ACHN (cell line): ENCODE measurements around the gene ARFGAP1.

Source experiments
- DNase-seq: peaks from one replicate; pipeline ENCODE4 v3.0.0-alpha.2; 2015
- in situ Hi-C: cut with HindIII; loops from 2 replicates; pipeline ENCODE4 v1.10.0; 2017; ENCODE audit warnings: low sequenced_read_pairs, low pct_ligation_motif_present, low pct_unique_long_range_greater_than_20kb

ARFGAP1 gene

GRCh38 chr20:63272105-63273058 is at the start of gene ARFGAP1:
TSS of gene ARFGAP1 (plus strand) at chr20:63272813. CDS start at chr20:63275581, 2,768 bp downstream.
- in situ Hi-C loops, result no loop called here
- peak; percentile 80 for DNase-seq

- in situ Hi-C loops, result loop anchor here (5.0 kb wide), 1 partner anchor 54 kb away; no protein-coding TSS in a partner anchor
- DNase-seq, result peak; percentile 51
Measured at GRCh38 chr20:63223121-63223825, 49.3 kb upstream of the ARFGAP1 start.

GRCh38 chr20:63223826-63224207 is 48.8 kb upstream of the ARFGAP1 start:
- in situ Hi-C loops, result loop anchor here (5.0 kb wide), 1 partner anchor 53 kb away; no protein-coding TSS in a partner anchor

DNA sequence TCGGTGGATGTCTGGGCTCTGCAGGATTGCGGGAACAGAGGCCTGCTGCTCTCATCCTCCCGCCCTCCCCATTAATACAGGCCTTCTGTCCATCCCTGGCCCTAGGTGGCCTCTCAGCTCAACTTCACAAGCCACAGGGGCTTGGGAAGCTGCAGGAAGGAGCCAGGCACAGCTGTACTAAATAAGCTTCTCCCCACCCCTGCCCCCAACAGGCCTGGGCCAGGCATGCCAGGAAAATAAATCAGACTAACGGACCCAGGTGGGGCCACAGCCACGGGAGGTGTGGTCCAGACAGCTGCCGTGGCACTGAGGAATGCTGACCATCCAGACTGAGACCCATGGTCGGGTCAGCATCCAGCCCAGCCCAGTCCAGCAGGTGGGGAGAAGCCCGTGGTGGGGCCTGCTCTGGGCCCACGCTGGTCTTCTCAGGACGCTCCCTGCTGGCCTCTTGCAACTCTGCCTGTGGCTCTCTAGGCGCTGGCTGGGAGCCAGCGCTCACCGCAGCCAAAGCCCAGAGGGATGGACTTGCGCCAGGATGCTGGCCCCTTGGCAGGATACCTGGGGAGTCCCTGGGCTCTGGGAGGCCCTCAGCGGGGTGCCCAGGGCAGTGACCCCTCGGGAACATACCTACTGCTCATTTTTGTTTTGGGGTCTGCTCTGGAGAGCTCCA is 48.1 kb upstream of the ARFGAP1 start:
- in situ Hi-C loops, result loop anchor here (5.0 kb wide), 1 partner anchor 53 kb away; no protein-coding TSS in a partner anchor
- DNase-seq, result peak; percentile 82

More at GRCh38 chr20:63223826-63224207, 48.8 kb upstream of the ARFGAP1 start:
- DNase-seq, result no peak

DNA sequence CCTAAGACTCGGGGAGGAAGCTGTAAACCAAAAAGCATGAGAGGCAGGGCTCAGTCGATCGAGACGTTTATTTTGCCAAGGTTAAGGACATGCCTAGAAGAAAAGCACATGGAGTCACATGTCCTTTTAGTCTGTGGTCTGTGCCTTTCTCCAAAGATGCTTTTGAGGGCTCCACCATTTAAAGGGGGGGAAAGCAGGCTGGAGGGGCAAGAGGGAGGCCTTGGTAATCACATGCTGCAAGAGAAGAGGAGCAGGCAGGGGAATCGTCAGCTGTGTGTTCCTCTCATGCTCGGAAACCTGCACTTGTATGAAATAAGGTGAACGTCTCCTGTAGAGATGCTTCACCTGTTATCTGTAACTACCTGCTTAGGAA is 47.5 kb upstream of the ARFGAP1 start:
- in situ Hi-C loops, result no loop called here

GRCh38 chr20:63226042-63226943 is 46.3 kb upstream of the ARFGAP1 start:
- in situ Hi-C loops, result no loop called here
- DNase-seq, result no peak

More for the DNA sequence above, 47.5 kb upstream of the ARFGAP1 start:
- DNase-seq, result no peak

DNA sequence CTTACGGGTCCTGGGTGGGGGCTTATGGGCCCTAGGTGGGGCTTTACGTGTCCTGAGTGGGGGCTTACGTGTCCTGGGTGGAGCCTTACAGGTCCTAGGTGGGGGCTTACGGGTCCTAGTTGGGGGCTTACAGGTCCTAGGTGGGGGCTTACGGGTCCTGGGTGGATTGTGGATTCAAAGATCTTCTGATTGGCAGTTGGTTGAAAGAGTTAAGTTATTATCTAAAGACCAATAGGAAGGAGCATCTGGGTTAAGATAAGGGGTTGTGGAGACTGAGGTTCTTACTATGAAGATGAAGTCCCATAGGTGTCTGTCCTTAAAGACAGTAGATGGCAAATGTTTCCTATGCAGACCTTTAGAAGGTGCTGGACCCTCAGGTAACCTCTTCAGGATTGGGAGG is 45.4 kb upstream of the ARFGAP1 start:
- no peak for DNase-seq
- in situ Hi-C loops, result no loop called here

- in situ Hi-C loops, result no loop called here
- no peak for DNase-seq
Measured at GRCh38 chr20:63228806-63229205, 43.8 kb upstream of the ARFGAP1 start.

DNA sequence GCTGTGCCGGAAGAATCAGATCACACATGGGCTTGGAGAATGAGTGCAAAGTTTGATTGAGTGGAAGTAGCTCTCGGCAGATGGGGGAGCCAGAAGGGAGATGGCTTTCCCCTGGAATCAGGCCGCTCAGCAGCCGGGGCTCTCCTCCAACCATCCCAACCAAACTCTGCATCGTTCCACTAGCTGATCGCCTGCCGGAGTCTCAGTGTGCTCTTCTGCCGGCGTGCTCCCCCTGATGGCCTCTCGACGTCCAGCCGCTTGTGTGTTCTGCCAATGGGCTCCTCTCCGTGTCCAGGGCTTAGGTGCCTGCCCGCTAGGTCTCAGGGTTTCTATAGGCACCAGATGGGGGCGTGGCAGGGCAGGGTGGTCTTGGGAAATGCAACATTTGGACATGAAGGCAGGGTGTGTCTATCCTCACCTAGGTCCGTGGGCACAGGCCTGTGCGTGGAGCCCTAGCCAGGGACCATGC is 41.8 kb upstream of the ARFGAP1 start:
- in situ Hi-C loops, result no loop called here
- no peak for DNase-seq

GRCh38 chr20:63232235-63233060 is 40.2 kb upstream of the ARFGAP1 start:
- DNase-seq, result peak; percentile 94
- in situ Hi-C loops, result no loop called here

GRCh38 chr20:63233061-63233344 is 39.6 kb upstream of the ARFGAP1 start:
- in situ Hi-C loops, result no loop called here
- no peak for DNase-seq

GRCh38 chr20:63233924-63234323 is 38.7 kb upstream of the ARFGAP1 start:
- DNase-seq, result no peak
- in situ Hi-C loops, result no loop called here

- no peak for DNase-seq
- in situ Hi-C loops, result no loop called here
Measured at GRCh38 chr20:63234693-63235398, 37.8 kb upstream of the ARFGAP1 start.

DNA sequence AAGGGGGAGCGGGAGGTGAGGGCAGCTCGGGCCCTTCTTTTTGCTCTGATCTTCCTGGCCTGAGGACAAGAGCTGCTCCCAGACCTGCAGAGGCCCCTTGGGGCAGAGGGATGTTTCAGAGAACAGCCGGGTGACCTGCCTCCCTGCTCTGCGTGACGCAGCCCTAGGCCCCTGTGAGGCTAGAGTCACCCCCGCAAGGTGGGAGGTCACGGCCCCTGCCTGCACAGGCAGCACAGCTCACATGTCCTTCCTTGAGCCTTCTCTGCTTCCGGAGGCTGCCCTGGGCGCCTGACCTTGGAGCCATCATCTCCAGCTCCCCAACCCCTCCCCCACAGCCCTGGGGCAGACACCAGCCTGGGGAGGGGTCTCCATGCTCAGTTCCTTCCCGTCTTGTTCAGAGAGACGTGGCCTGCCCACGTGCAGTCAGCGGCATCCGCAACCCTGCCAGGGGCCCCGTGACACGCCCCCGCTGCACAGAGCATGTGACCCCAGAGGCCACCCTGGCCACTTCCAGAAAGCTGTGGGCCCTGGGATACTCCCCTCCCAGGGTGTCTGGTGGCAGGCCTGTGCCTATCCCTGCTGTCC is 37.1 kb upstream of the ARFGAP1 start, which contains the start of gene BIRC7:
BIRC7 (plus strand) TSS at position 507 of the 585 bp plus-strand sequence. CDS start 192 bp downstream, outside the sequence.
- in situ Hi-C loops, result no loop called here
- DNase-seq, result no peak

DNA sequence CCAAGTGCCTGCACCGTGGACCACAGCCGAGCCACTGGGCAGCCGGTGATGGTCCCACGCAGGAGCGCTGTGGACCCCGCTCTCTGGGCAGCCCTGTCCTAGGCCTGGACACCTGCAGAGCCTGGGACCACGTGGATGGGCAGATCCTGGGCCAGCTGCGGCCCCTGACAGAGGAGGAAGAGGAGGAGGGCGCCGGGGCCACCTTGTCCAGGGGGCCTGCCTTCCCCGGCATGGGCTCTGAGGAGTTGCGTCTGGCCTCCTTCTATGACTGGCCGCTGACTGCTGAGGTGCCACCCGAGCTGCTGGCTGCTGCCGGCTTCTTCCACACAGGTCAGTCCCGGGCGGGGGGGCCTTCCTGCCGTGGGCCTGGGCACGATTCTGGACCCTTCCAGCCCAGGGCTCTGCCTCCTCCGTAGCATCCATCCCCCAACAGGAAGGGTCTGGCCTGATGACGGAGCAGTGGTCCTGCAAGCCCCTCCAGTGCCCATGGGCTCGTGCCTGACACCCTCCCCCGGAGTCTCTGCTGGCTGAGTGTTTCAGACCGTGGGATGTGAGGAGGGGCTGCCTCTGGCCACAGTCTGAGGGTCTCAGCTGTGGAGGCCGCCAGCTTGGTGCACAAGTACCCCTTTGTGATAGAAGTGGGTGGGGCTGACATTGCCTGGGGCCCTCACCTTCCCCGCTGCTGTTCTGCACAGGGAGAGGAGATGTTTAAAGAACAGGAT is 36.3 kb upstream of the ARFGAP1 start:
- no peak for DNase-seq
- in situ Hi-C loops, result no loop called here

- in situ Hi-C loops, result no loop called here
- no peak for DNase-seq
Measured at GRCh38 chr20:63238031-63238430, 34.6 kb upstream of the ARFGAP1 start.
